ENCODE measurements around the gene OR51L1.

DNA sequence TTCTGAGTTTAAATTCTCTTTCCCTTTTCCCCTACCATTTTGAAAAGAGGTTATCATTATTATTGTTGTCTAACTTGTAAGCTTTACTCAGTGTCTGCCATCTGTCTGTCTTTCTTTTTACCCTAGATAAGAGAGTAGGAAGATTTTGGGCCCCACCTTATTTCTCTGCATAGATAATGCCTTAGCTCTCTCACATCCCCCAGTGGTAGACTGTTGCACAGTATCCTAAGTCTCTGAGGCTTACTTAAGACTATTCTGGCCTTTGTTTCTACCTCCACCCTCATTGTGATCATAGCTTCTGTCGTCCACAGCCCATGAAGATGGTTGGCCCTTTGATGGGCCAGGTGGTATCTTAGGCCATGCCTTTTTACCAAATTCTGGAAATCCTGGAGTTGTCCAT, 3.6 kb upstream of the OR51L1 start:
- TF ChIP-seq, protein P1, sequence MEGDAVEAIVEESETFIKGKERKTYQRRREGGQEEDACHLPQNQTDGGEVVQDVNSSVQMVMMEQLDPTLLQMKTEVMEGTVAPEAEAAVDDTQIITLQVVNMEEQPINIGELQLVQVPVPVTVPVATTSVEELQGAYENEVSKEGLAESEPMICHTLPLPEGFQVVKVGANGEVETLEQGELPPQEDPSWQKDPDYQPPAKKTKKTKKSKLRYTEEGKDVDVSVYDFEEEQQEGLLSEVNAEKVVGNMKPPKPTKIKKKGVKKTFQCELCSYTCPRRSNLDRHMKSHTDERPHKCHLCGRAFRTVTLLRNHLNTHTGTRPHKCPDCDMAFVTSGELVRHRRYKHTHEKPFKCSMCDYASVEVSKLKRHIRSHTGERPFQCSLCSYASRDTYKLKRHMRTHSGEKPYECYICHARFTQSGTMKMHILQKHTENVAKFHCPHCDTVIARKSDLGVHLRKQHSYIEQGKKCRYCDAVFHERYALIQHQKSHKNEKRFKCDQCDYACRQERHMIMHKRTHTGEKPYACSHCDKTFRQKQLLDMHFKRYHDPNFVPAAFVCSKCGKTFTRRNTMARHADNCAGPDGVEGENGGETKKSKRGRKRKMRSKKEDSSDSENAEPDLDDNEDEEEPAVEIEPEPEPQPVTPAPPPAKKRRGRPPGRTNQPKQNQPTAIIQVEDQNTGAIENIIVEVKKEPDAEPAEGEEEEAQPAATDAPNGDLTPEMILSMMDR (IDR thresholded peaks at IDR 0.05) = no peak; the same call in 1 of the 2 replicates
- TF ChIP-seq ZFX (IDR thresholded peaks at IDR 0.05; ENCODE audit: borderline replicate concordance) = no peak

Data from 22Rv1 (cell line).